COLO668 (cell line): ENCODE measurements around the gene U2AF2.

Experiments used
- DNase-seq: peaks from one replicate; lab custom pipeline; 2025; ENCODE audit not compliant: unreplicated experiment; lab: John Stamatoyannopoulos, UW

U2AF2 gene

DNA sequence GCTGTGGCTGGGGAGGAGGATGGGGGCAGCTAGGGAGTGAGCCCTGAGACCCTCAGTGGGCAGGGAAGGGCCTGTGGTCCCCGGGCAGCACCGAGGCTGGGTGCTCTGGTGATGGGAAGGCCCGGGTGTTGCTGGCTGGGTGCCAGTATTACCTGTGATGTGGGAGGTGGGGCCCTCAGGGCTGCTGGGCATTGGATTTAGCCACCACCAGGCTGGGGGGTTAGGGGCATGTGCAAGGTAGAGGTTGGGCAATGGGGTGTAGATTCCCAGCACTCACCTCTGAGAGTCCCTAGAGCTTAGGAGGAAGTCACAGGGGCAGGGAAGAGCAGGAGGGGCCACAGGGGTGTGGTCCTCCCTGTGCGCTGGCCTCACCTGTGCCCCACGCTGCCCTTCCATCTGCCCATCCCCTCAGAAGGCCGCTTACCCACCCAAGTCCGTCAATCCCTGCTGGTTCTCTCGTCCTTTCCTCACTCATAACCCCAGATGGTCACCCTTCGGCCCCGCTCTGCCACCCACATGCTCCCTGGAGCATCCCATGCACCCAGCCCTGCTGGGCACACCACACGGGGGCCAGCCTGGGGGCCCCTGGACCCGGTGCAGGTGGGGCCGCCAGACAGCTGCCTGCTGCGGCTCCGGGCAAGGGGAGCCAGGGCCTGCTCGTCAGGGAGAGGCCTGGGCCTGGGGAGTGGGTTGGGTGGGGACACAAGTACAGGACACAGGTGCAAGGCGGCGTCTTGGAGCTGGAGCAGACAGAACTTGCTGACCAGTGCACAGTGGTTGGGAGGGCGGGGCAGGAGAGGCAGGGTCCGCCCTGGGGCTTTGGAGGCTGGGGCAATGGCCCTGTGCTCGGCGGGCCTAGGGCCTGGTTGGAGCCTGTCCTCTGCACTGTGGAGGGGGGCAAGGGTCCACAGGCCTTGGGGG is 32.7 kb downstream of the U2AF2 start:
- no peak for DNase-seq

DNA sequence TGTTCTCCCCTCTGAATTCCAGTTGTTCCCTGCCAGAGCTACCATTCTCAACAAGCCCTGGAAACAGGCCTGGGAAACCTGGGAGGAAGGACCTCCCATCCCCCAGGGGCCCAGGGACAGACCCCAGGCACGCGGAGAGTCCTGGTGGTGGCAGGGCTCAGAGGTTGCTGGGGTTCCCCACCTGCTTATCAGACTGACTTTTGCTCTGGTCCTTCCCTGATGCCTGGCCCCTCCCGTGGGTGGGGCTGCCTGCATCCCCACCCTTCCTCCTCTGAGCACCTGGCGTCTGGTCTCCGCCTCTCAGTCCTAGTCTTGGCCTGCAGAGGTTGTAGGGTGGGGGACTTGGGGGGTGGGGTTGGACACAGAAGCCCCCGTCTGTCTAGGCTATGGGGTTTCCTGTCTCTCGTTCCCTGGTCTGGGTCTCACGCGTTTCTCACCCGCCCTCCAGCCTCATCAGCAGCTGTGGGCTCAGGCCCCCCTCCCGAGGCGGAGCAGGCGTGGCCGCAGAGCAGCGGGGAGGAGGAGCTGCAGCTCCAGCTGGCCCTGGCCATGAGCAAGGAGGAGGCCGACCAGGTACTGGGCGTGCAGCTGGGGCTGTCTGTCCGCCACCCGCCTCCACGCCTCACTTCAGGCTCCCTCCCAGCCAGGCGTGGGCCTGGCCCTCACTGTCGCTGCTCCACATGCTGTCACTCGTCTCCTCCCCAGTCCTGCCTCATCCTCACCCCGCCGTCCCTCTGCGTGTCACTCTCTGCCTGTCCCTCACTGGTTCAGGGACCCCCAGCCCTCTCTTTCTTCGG is 33.8 kb downstream of the U2AF2 start:
- peak; percentile 83 for DNase-seq

DNA sequence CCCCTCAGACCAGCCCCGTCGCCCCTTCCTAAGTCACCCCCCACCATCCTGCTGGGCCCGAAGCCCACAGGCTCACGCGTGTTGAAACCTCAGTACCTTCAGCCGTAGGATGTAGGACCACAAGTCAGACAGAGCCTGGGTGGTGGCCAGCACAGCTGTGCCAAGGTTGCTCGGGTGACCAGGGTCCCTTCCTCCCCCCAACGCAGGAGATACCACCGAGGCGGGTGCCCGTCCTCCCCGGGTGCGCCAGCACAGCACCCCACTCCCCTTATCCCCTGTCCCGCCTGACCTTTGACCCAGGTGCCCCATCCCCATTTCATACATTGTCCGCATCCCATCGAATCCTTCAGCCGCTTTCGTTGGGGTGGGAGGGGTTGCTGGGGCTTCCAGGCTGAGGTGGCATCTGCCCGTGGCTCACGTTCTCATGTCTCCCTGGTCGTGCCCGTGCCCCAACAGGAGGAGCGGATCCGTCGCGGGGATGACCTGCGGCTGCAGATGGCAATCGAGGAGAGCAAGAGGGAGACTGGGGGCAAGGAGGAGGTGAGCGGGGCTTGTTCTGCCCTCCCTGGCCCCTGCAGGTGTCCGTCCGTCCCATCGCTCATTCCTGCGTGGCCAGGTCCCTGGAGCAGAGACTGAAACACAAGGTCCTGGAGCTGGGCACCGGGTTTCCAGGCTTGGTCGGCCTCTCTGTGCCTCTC is 34.7 kb downstream of the U2AF2 start:
- no peak for DNase-seq

DNA sequence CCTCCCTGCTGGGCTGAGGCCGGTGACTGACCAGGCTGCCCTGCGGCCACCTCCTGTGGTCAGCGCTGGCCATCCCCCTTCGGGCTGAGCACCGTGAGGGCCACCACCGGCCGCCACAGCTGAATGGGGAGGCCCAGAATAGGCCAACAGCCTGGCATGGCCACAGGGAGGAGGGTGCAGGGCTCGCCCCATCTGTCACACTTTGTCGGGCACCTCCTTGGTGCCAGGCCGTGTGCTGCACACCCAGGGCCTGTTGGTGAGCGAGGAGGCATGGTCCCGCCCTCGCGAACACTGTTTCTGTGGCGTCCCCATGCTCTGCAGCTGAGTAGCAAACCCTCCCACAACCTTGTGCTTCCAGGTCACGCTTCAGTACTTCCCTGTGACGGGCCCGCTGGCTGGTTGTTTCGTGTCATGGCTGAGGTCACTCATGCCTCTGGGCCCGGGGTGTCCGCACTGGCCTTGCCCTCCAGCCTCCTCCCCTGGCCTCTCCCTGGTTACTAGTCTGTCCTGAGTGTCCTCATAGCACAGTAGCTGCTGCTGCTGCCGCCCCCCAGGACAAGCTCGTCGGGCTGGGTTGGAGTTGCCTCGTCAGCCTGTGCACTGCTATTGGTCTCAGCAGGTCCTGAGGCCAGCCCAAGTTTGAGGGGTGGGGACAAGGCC is 35.4 kb downstream of the U2AF2 start:
- no peak for DNase-seq

DNA sequence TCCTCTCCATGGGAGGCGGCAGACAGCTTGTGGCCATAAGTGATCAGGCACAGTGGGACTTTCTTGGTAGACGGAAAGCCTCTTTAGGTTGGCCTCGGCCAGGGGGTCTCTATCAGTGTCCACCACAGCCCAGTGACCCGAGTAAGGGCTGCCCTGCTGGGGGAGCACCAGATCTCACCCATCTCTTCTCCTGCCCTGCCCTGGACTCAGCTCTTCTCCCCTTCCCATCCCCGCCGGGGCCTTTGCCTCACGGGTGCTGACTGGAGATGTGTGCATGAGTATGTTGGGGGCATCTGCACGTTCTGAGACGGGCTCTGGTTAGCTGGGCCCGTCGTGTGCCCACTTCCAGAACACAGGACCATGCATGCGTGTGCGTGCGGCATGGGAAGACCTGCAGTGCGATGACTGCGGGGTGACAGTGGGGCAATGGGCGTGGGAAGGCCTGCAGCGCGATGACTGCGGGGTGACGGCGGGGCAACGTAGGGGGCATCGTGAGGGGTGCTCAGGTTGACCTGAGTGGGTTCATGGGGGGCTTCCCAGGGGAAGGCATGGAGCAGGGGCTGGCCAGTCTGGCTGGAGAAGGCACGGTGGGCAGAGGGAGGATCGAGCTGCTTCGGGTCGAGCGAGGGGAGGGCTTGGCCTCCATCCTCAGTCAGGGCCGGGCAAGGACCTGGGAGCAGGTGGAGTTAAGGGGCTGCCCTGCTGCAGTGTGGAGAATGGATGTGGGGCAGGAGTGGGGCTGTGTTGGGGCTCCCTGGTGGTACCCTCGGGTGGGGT is 36.1 kb downstream of the U2AF2 start:
- DNase-seq: no peak

DNA sequence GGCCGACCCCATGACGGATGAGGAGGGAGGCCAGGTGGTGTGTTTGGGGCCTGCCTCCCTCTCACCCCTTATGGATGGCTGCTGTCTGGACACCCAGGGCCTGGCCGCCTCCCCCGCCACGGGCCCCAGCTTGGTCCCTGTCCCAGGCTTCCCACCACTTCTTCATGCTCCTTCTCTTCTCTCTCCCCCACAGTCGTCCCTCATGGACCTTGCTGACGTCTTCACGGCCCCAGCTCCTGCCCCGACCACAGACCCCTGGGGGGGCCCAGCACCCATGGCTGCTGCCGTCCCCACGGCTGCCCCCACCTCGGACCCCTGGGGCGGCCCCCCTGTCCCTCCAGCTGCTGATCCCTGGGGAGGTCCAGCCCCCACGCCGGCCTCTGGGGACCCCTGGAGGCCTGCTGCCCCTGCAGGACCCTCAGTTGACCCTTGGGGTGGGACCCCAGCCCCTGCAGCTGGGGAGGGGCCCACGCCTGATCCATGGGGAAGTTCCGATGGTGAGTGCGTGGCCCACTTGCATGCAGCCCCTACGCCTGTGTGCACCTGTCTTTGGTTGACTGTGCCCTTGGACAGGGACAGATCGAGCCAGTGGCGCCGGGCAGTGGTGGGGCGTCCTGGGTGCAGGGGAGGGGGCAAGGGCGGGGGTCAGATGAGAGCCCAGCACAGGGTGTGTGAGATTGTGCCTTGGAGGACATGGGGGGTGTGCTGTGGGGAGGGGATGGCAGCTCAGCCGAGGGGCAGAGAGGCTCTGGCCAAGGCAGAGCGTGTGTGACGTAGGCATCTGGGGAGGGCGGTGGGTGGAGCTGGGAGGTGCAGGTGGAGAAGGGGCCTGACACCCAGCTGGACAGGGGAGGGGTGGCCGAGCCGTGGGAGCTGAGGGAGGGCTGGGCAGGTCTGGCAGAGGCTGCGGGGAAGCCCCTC is 37.0 kb downstream of the U2AF2 start:
- DNase-seq: no peak

DNA sequence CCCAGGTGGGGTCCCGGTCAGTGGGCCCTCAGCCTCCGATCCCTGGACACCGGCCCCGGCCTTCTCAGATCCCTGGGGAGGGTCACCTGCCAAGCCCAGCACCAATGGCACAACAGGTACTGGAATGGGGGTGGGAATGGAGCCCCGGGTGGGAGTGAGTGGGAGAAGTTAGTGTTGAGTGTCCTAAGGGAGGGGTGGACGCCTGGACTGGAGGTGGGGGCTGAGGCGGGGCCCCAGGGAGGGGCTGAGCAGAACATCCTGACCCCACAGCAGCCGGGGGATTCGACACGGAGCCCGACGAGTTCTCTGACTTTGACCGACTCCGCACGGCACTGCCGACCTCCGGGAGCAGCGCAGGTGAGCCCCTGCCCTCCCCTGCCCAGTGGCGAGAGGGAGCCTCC is 37.8 kb downstream of the U2AF2 start:
- DNase-seq: no peak

DNA sequence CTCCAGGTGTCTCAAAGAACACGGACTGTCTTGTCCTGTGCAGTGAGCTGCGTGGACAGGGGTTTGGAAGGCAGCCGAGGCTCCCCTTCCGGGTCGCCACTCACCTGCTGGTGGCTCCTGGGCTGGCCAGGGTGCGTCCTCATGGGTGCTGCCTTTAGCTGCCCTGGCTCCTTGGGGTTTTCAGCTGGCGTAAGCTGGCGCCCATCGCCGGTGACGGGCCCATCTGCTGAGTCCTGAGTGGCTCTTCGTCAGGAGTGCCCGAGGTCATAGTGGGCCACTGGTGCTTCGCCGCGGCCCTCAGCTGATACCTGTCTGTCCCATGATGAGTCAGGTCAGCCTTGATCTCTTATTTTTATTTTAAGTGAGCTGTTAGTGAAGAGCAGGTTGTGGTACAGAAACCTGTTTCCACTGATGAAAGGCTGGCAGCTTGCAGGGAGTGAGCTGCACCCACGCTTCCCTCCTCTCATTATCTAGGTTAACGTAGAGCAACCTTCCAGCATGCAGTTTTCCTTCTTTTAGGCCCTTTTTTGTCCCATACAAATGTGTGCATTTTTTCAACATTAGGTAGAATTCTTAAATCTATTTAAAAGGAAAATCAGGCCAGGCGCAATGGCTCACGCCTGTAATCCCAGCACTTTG is 38.6 kb downstream of the U2AF2 start:
- DNase-seq: no peak

DNA sequence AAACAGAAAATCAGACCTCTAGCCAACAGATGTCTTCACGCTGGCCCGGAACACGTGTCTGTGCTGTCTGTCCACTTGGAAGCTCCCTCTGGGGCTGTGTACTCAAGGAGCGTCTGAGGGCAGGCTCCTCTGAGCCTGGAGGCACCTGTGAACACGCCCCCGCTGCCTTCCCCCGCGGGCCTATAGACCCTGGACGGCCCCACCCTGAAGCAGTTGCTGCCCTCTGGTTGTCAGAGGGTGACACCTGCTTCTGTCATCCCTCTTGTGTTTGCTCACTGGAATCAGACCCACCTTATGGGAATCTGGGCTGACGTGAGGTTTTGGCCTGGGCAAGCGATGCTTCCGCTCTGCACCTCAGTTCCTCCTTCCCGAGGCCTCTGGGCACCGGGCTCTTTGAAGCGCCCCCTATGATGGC is 39.4 kb downstream of the U2AF2 start:
- DNase-seq: no peak

DNA sequence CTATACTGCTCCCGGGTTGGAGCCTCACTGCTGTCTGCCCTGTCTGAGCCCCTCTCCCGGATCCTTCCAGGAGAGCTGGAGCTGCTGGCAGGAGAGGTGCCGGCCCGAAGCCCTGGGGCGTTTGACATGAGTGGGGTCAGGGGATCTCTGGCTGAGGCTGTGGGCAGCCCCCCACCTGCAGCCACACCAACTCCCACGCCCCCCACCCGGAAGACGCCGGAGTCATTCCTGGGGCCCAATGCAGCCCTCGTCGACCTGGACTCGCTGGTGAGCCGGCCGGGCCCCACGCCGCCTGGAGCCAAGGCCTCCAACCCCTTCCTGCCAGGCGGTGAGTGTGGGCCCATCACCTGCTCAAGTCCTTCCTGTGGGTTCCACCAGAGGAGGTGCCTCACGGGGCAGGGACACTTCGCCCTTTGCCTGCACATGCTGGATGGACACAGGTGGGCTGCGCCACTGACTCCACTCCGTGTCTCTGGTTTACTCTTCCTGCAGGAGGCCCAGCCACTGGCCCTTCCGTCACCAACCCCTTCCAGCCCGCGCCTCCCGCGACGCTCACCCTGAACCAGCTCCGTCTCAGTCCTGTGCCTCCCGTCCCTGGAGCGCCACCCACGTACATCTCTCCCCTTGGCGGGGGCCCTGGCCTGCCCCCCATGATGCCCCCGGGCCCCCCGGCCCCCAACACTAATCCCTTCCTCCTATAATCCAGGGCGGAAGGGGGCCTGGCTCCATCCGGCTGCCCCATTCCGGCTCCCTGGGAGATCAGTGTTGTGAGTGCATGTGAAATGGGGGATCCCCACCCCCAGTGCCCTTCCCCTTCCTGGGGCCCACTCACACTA is 40.0 kb downstream of the U2AF2 start:
- DNase-seq: no peak

DNA sequence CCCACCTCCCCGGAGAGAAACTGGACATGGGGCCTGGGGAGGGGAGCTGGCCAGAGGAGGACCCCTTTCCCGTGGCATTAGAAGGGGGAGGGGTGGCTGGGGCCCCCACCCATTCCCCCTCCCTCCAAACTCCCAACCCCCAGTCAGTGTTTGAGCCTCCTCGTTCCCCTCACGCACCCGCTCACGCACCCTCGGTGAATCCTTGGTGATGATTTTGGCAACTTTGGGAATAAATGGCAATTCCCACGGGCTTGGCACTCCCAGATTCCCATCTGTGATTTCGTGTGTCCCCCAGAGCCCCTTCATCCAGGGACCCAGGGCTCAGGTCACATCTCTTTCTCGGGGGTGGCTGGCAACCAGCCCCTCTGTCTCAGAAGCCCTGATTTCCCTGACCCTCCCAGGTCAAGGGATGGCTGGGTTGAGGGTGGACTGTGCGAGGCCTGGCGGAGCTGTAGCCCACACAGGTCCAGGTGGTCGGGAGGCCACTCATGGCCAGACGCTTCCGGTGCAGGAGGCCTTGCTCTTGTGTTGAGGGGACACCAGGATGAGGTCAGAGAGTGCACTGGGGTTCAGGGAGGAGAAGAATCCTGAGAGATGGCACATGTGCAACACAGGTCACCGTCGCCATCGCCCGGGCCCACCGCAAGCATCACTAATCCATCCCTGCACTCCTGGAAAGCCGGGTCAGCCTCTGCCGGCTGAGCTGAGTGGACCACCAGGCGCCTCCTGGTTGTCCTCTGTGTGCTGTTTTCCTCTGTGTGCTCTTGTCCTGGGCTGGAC is 40.9 kb downstream of the U2AF2 start:
- no peak for DNase-seq

DNA sequence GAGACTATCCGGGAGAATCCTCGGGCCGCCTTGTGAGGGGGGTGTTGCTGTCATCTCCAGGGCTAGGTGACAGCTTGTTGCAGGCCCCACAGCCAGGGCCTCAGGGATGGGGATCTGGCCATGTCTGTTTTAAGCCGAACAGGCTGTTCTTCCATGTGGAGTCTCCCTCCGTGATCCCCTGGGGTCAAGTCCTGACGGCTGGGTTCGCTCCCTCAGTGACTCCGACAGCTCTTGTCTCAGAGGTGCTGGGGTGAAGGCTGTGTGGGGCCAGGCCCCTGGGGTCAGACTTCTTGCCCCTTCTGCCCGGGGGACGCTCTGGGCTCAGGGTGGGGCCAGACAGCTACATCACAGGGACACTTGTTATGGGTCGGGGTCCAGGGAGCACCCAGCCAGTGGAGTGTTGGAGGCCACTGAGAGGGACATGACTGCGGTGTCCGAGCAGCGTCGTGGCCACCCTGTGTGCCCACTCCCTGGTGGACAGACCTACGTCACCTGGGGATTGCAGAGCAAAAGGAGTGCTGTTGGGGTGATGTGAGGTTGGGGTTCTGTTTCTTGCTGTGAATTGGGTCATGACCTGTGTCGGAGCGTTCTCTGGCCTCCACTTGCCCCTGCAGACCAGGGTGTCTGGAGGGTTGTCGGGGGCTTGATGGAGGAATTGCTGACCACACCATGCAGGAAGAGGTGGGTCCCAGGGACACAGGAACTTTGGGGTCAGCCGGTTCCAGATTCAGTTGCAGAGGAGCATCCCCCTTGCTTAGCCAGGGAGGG is 41.6 kb downstream of the U2AF2 start:
- no peak for DNase-seq

DNA sequence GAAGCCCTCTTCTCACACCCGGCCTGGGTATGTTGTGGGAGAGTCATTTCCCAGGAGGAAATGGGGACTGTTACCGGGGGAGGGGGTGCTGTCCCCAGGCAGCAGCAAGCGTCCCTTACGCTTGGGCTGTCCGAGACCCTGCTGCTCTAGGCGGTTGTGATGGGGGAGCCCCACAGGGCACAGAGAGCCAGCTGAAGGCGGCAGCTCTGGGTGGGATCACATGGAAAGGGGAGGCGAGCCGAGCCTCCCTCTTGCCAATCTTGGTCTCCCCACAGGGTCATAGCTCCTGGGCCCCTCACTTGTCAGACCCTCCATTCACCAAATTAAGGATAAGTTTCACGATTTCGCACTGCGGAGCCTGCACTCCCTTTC is 42.2 kb downstream of the U2AF2 start:
- no peak for DNase-seq

DNA sequence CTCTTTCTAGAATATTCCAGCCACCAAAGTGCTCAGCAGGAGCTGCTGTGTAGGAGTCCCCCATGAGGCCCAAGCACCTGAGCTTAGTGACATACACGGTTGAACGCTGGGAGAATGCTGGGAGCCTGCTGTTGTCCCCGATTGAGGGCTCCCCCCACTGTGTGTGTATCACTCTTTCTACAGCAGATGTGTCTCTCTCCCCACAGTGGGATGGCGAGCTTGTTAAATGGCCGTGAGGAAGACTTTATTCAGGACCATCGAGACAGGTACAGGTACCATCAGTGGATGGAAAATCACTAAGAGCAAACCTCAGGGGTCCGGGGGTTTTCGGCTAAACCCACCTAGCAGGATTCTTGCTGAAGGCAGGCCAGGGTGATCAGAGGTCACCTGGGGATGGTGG is 42.9 kb downstream of the U2AF2 start:
- DNase-seq: no peak

DNA sequence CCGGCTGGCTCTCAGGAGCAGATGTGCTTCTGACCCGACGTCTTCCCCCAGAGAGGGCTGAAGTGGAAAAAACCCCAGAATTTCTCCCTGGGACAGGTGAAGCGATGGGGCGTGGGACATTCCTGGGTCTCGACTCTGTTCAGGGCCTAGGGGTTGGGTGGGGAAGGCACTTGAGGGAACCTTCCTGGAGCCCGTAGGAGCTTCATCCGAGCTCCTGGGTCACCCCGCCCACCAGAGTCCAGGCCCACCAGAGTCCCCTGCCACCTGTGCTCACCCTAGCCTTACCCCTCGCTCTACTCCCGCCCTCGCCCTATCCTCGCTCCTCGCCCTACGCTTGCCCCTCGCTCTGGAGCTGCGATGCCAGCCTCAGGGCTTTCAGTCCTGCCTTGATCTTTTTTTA is 43.4 kb downstream of the U2AF2 start:
- no peak for DNase-seq

DNA sequence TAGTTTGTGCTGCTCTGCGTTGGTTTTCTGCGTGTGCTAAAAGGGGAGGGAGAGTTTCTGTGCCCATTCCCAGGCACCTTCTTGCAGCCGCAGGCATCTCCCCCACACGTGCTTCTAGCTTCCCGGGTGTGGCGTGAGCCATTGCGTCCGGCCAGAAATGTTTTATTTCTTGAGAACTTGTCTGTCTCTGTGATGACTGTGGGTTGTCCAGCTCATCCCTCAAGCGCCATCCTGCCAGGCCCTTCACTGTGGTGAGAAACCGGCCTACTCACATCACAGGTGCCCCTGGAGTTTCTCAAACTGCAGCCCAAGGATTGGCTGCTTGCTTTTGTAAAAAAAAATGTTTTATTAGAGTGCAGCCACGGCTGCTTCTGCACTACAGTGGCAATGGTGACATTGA is 44.4 kb downstream of the U2AF2 start:
- DNase-seq: no peak
